Endometrium (tissue), 2 donors: ENCODE measurements around the gene HERC5.
A peak's percentile ranks its signal among the peaks of the same experiment; 100 is the strongest.
"Not testable (repeated sequence)": the region's sequence is repeated elsewhere in the genome, so short reads cannot be mapped to it uniquely, and the experiment has no call there.

Experiments used
- FAIRE-seq: peaks from 2 replicates; lab custom pipeline; 2012; peaks lifted over from hg19 to GRCh38; lab: Jason Lieb, UNC
- donor health status: control.
- donor health status: control.

Gene HERC5

DNA sequence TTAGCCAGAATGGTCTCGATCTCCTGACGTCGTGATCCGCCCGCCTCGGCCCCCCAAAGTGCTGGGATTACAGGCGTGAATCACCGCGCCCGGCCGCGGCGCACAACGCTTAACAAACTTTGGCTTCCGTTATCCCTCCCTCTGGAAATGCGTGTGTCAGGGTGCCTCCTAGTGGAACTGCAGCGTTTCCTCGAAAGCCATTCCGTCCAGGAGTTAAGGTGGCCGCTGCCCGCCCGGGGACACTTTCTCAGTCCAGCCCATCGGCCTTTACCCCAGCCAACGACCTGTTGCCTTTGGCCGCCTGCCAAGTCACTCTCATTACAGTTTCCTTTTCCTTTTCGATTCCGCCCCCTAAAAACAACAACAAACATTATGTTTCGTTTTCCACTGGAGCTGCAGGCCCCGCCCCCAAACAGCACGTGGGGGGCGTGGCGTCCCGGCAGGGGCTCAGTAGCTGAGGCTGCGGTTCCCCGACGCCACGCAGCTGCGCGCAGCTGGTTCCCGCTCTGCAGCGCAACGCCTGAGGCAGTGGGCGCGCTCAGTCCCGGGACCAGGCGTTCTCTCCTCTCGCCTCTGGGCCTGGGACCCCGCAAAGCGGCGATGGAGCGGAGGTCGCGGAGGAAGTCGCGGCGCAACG is at the start of gene HERC5:
TSS of gene HERC5 (plus strand) at position 450 of the 637 bp plus-strand sequence. CDS start at position 601, 151 bp downstream.
- FAIRE-seq, result peak; percentile 62

DNA sequence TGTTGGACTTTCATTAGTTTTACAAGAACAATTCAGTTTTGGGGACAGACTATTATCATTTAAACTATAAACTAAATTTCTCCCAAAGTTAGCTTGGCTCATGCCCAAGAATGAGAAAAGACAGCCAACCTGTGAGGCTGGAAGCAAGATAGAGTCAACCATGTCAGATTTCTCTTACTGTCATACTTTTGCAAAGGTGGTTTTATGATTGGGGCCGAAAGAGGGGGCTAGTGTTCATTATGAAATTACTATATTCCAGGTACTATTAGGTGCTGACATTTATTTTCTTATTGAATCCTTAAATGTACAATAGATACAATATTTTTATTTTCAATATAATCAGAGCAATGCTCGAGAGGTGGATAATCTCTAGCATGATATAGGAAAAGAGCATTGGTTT is 47.7 kb upstream of the HERC5 start:
- no peak for FAIRE-seq

DNA sequence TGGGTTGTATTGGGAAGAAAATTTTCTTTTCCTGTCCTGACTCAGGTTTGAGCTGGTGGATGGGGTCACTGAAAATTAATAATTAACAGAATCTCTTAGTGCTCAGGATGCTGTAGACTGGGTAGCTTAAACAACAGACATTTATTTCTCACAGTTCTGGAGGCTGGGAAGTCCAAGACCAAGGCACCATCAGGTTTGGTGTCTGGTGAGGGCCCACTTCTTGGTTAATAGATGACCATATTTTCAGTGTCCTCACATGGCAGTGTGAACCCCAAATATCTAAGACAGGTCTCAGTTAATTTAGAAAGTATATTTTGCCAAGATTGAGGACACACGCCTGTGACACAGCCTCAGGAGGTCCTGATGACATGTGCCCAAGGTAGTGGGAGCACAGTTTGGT is 47.1 kb upstream of the HERC5 start:
- no peak for FAIRE-seq

GRCh38 chr4:88411491-88412096 is 45.3 kb upstream of the HERC5 start:
- FAIRE-seq, result no peak

DNA sequence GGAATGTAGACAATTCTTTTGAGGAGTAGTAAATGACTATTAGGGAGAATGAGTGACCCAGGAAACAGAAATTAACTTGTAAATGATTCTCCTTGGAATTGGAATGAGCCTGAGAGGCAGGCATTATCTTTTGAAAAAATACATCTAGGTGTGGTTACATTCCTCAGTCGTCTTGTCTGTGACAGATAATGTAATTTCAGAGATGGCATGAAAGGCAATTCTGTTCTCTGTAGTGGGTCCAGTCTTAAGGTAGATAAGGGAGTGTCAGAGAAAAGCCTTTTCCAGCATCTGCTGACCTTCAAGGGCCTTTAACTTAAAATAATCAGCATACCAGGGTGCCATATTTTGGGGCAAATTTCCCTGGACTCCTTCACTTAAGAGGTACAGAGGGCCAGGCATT is 43.1 kb upstream of the HERC5 start:
- no peak for FAIRE-seq

DNA sequence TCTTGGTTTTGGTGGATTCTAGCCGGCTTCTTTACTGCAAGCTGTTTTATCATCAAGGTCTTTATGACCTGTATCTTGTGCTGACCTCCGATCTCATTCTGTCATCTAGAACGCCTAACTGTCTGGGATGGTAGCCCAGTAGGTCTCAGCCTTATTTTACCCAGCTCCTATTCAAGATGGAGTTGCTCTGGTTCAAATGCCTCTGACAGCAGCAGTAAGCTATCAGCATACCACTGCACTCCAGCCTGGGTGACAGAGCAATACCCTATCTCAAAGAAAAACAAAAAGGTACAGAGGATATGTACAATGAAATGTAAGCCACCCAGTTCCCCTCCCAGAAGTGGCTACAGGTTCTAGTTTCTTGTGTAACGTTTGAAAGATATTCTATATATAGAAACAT is 42.2 kb upstream of the HERC5 start:
- no peak for FAIRE-seq

DNA sequence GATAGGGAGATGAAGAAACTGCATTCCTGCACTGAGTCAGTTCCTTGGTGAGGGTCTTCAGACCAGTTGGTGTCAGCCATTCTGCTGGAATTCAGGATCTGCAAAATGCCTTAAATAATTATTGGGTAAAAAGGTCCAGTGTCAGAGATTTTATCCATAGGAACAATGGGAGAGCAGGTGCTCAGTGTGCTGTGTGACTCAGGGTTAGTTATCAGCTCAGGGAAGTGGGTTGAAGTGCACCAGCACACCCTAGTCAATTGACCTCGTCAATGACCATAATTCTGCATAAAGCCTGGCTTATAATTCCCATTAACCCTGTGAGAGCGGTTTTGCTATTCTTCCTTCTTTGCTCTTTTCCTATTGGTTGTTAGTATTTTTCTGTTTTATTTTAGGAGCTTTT is 40.9 kb upstream of the HERC5 start:
- FAIRE-seq, result no peak

- FAIRE-seq, result no peak
Observed at GRCh38 chr4:88418411-88418810, 38.5 kb upstream of the HERC5 start.

DNA sequence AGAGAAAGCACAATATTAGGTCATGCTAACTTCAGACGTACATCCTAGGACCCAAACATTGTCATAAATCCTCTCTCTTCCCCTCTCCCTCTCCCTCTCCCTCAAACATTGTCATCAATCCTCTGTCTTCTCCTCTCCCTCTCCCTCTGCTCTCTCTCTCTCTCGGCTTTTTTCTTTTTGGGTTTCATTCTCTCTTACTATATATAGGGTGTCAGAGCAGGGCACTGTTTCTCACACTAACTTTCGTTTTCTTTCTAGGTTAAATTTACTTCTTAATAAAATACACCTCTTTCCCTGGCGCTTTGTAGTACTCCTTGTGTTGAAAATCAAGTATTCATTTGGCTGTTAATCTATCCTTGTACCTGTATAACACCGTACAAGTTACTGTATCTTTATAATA is 37.0 kb upstream of the HERC5 start:
- FAIRE-seq, result no peak

DNA sequence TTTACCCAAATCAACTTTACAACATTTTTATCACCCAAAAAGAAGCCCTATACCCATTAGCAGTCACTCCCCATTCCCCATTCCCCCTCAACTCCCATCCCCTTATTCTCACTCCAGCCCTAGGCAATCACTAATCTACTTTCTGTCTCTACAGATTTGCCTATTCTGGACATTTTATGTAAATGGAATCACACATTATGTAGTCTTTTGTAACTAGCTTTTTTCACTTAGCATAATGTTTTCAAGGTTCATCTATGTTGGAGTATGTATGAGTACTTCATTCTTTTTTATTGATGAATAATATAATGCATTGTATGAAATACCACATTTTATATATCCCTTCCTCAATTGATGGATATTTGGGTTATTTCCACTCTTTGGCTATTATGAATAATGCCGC is 36.1 kb upstream of the HERC5 start:
- no peak for FAIRE-seq

- no peak for FAIRE-seq
Observed at GRCh38 chr4:88422403-88422802, 34.5 kb upstream of the HERC5 start.

DNA sequence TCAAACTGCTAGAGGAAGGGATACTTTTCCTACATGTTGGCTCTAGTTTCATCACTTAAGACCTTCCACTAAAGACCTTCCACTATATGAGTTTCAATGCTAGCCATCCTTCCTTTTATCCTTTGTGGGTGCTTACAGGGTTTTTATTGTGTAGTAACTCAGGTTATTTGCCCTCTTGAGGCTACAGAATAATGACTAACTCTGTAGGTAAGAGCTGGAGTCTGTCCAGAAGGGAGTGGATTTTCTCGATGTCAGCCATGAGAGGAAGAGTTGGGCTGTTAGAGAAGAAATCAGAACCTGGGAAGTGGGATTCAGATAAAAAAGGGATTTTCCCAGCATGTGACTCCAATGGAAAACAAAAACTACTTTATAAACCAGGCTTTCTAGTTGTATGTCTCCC is 27.5 kb upstream of the HERC5 start:
- FAIRE-seq, result no peak

DNA sequence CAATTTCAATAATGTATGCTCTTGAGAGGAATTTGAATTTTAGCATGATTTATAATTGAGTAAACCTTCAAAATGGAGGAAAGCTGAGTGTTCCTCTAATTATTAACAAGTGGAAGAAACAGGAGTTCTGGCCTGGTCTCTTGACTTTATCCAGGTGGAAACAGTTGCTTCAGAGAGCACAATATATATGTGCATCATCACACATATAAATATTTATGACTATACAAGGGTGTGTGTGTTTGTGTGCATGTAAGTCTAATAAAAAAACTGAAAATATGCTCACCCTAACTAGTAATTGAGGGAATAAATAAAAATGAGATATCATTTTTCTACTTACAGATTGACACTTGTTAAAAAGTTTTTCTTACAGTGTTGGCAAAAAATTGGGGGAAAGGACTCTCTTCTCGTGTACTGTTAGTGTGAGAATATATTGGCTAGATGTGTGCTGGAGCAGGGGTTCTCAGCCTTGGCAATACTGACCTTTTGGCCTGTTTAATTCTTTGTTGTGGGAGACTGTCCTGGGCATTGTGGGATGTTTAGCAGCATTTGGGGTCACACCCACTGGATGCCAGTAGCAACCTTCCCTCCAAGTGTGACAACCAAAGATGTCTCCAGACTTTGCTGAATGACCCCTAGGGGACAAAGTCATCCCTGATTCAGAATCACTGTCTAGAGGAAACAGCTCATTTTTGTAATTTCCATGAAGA is 20.8 kb upstream of the HERC5 start:
- FAIRE-seq, result no peak

DNA sequence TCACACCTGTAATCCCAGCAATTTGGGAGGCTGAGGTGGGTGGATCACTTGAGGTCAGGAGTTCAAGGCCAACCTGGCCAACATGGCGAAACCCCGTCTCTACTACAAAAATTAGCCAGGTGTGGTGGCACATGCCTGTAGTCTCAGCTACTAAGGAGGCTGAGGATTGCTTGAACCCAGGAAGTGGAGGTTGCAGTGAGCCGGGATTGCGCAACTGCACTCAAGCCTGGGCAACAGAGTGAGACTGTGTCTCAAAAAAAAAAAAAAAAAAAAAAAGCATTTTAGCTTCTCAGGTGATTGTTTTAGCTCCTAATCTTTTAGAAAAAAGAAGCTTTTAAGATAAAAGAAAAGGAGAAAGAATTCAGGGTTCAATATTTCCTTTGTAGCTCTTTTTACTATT is 19.0 kb upstream of the HERC5 start:
- not testable (repeated sequence) for FAIRE-seq

- FAIRE-seq, result no peak
Observed at GRCh38 chr4:88439161-88439760, 17.7 kb upstream of the HERC5 start.

GRCh38 chr4:88440146-88440545 is 16.8 kb upstream of the HERC5 start:
- no peak for FAIRE-seq

GRCh38 chr4:88441696-88442095 is 15.2 kb upstream of the HERC5 start:
- FAIRE-seq, result no peak

DNA sequence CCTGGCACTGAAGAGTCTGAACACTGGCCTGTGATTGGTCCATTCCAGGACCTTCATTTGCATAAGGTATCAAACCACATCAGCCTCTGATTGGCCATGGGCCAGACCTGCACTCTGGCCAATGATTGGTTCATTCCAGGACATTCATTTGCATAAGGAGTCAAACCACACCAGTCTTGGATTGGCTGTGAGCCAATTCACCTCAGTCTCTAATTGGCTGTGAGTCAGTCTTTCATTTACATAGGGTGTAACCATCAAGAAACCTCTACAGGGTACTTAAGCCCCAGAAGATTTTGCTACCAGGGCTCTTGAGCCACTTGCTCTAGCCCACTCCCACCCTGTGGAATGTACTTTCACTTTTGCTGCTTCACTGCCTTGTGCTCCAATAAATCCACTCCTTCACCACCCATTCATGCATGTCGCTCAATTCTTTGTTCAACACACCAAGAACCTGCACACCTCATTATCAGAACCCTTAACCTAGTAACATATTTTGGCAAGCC is 14.2 kb upstream of the HERC5 start:
- no peak for FAIRE-seq

GRCh38 chr4:88443486-88443885 is 13.4 kb upstream of the HERC5 start:
- FAIRE-seq, result no peak

DNA sequence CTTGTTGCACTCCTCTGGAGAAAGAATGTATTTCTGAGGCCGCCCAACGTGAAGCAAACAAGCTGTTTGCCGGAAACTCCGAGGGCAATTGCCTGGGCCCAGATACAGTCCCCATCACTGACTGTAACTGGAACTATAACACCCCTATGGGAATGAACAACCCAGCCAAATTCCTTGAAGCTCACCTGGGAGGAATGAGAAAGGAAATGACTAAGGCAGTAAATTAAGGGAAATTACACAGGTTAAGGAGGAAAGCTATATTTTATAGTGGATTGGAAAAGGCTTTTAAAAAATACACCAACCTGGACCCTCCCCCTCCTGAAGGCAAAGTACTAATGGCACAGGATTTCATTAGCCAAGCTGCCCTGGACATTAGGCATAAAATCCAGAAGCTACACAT is 11.7 kb upstream of the HERC5 start:
- FAIRE-seq, result no peak

DNA sequence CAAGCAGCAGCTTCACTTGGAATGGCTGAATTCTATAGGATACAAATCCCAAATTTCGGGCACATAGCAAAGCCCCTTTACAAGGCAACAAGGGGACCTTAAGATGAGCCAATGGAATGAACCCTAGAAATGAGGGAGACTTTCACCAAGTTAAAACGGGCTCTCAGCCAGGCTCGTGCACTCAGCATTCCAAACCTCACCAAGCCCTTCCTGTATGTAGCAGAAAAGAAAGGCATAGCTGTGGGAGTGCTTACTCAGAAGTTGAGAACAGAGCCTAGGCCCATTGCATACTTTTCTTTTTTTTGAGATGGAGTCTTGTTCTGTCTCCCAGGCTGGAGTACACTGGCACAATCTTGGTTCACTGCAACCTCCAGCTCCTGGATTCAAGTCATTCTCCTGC is 10.8 kb upstream of the HERC5 start:
- FAIRE-seq, result no peak

DNA sequence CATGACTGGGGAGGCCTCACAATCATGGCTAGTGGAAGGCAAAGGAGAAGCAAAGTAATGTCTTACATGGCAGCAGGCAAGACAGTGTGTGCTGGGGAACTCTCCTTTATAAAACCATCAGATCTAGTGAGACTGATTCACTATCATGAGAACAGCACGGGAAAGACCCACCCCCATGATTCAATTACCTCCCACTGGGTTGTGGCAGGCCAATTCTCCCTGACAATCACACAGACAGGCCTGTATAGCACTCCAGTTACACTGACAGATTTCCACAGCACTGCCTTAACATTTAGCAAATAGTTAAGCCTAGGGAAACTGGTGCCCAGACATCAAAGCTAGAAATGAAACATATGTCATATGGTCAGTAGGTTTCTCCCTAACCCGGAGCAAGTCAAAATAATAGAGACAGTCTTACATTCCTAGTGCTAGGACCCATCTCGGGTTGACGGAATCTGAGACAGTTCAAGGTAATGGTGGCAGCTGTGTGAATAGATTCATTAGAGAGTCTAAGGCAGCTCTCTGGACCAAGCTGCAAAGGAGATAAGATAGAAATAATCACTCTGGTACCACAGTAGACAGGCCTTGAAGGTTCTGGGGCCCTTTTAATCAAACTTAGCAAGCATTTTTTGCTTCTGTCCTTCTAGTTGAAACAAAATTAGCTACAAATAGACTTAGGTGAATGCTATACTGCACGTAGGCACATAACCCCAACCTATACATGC is 9.4 kb upstream of the HERC5 start:
- no peak for FAIRE-seq
